HG03342 (cell line): Measurements from ENCODE around the gene NR1I2.
A peak's percentile ranks its signal among the peaks of the same experiment; 100 is the strongest.

Source experiments
- ATAC-seq: cut with Tn5 transposase; IDR thresholded peaks from one replicate; pipeline ENCODE4 v1.9.1; 2021; ENCODE audit warnings: mild to moderate bottlenecking, moderate library complexity; ENCODE audit not compliant: unreplicated experiment

NR1I2 gene

GRCh38 chr3:119778811-119779210 lies 3.1 kb upstream of the NR1I2 start:
- no peak for ATAC-seq

GRCh38 chr3:119779731-119780383 lies 2.0 kb upstream of the NR1I2 start:
- ATAC-seq, result peak; percentile 81

GRCh38 chr3:119782460-119782859 lies 559 bp downstream of the NR1I2 start:
- no peak for ATAC-seq

- ATAC-seq, result no peak
Observed at GRCh38 chr3:119783255-119783654, 1.4 kb downstream of the NR1I2 start.

- ATAC-seq, result no peak
Observed at GRCh38 chr3:119783883-119784282, 2.0 kb downstream of the NR1I2 start.

- no peak for ATAC-seq
Observed at GRCh38 chr3:119786409-119786808, 4.5 kb downstream of the NR1I2 start.

- ATAC-seq, result no peak
Observed at GRCh38 chr3:119790369-119790768, 8.5 kb downstream of the NR1I2 start.

GRCh38 chr3:119792270-119792669 lies 10.4 kb downstream of the NR1I2 start:
- no peak for ATAC-seq

- no peak for ATAC-seq
Observed at GRCh38 chr3:119794401-119794800, 12.5 kb downstream of the NR1I2 start.

- no peak for ATAC-seq
Observed at GRCh38 chr3:119794971-119795612, 13.2 kb downstream of the NR1I2 start.

GRCh38 chr3:119795849-119796248 lies 13.9 kb downstream of the NR1I2 start:
- no peak for ATAC-seq

- ATAC-seq, result no peak
Observed at GRCh38 chr3:119796368-119796767, 14.5 kb downstream of the NR1I2 start.

GRCh38 chr3:119796785-119797184 lies 14.9 kb downstream of the NR1I2 start:
- ATAC-seq, result no peak

- ATAC-seq, result no peak
Observed at GRCh38 chr3:119800844-119801243, 18.9 kb downstream of the NR1I2 start.

- ATAC-seq, result no peak
Observed at GRCh38 chr3:119808244-119808643, 26.3 kb downstream of the NR1I2 start.

- ATAC-seq, result no peak
Observed at GRCh38 chr3:119808843-119809242, 26.9 kb downstream of the NR1I2 start.

GRCh38 chr3:119809249-119810017 lies 27.5 kb downstream of the NR1I2 start:
- peak; percentile 48 for ATAC-seq

GRCh38 chr3:119810018-119810435 lies 28.1 kb downstream of the NR1I2 start:
- ATAC-seq, result peak; percentile 75

- ATAC-seq, result no peak
Observed at GRCh38 chr3:119812491-119813058, 30.7 kb downstream of the NR1I2 start.

- ATAC-seq, result no peak
Observed at GRCh38 chr3:119815716-119816115, 33.8 kb downstream of the NR1I2 start.

- ATAC-seq, result no peak
Observed at GRCh38 chr3:119817071-119817470, 35.2 kb downstream of the NR1I2 start.
